Gastroesophageal sphincter (tissue), 4 donors: ENCODE data around the gene L3HYPDH. TPM values are rescaled to one million over a fixed set of nuclear protein-coding genes. Genes with fewer than 3 reads are reported as not detected.
A peak's percentile ranks its signal among the peaks of the same experiment; 100 is the strongest.

Experiments used
- ATAC-seq: fragments of 150-250 bp; one replicate; pipeline ENCODE4 v1.9.1; 2016; ENCODE audit warnings: mild to moderate bottlenecking, moderate library complexity
- H3K27ac ChIP-seq, 4 donors: fragments of 200-600 bp; sonication (generic) in 3 of 4; 1 replicate in 3 of 4; 2 replicates in 1 of 4; pipeline ENCODE4 v1.5.1; 2016 to 2019
- H3K27me3 ChIP-seq: fragments of 200-600 bp; sonication (generic); one replicate; pipeline ENCODE4 v1.5.1; 2019
- H3K36me3 ChIP-seq, 2 donors: fragments of 200-600 bp; sonication (generic); one replicate each; pipeline ENCODE4 v1.5.1; 2019; ENCODE audit warnings: control low read depth in 1 of 2
- H3K4me1 ChIP-seq, 3 donors: fragments of 200-600 bp; sonication (generic); 1 replicate in 2 of 3; 2 replicates in 1 of 3; pipeline ENCODE4 v1.5.1; 2016 to 2019; ENCODE audit warnings: control low read depth in 2 of 3
- H3K4me3 ChIP-seq, 2 donors: fragments of 200-600 bp; sonication (generic); one replicate each; pipeline ENCODE4 v1.5.1; 2019; ENCODE audit warnings: mild to moderate bottlenecking in 1 of 2, moderate library complexity in 1 of 2
- H3K9me3 ChIP-seq, 3 donors: fragments of 200-600 bp; sonication (generic); one replicate each; pipeline ENCODE4 v1.5.1; 2017 to 2019; ENCODE audit warnings: control low read depth in 2 of 3
- CTCF ChIP-seq, 4 experiments: fragments of 200-600 bp in 2 of 4; fragments of 450-650 bp in 2 of 4; sonication (generic) in 1 of 4; IDR thresholded peaks; one replicate each; pipeline ENCODE4 v1.5.1; 2017 to 2019; ENCODE audit warnings: antibody characterized with exemption in 4 of 4, mild to moderate bottlenecking in 2 of 4, moderate library complexity in 2 of 4
- EP300 ChIP-seq: sonication (generic); formaldehyde crosslinking; IDR thresholded peaks from one replicate; pipeline ENCODE4 v1.6.1; 2017; ENCODE audit warnings: antibody characterized with exemption, mild to moderate bottlenecking
- POLR2A ChIP-seq, 2 donors: fragments of 450-650 bp; IDR thresholded peaks; one replicate each; pipeline ENCODE4 v1.6.1; 2017; ENCODE audit warnings: antibody characterized with exemption in 2 of 2, mild to moderate bottlenecking in 2 of 2, moderate library complexity in 1 of 2
- POLR2AphosphoS5 ChIP-seq: sonication (generic); formaldehyde crosslinking; IDR thresholded peaks from one replicate; pipeline ENCODE4 v1.6.1; 2017; ENCODE audit warnings: antibody characterized with exemption
- WGBS, 2 donors: methylation state at CpG; one replicate each; pipeline ENCODE4 v1.1.5; 2018; ENCODE audit warnings: low coverage in 1 of 2; 5-methylcytosine and 5-hydroxymethylcytosine counted together
- total RNA-seq, 4 donors: library from RNA; depleted of rRNA; stranded (reverse); fragments of >200 nt; gene quantifications; one replicate each; pipeline ENCODE4 v1.1.0, GENCODE V29; 2016

The L3HYPDH gene
- total RNA-seq, 4 donors from 2014 or later: 24.5 to 37.7 (median 33.3) TPM

- 50 to 63% methylated on average over 2 of the region's 3 CpGs for WGBS, 2 donors
- Histone ChIP-seq H3K4me1 (peaks cover 3 to 67% (median 12%) of the 10 kb centered on the region in 3 donors), H3K27ac (peak overlapping the region in 3 of 4 donors; percentile 7 to 50 (median 48)), H3K27me3 (no peaks in the 10 kb centered on the region), H3K4me3 (no peak overlapping the region), H3K36me3 (no peaks in the 10 kb centered on the region), H3K9me3 (no peaks in the 10 kb centered on the region)
- ATAC-seq: peak; percentile 55
- TF ChIP-seq POLR2A (IDR thresholded peaks at IDR 0.05) (no peak), CTCF (IDR thresholded peaks at IDR 0.05) (peak in 2 of 4 experiments; percentile 13 to 25)
Observed at GRCh38 chr14:59425322-59425935, 58.8 kb downstream of the L3HYPDH start.

GRCh38 chr14:59424341-59425071, 59.7 kb downstream of the L3HYPDH start:
- H3K4me3 ChIP-seq: no peak overlapping the region
- no peaks in the 10 kb centered on the region for H3K27me3 ChIP-seq
- H3K9me3 ChIP-seq: no peaks in the 10 kb centered on the region
- H3K36me3 ChIP-seq: no peaks in the 10 kb centered on the region
- peak; percentile 29 for ATAC-seq
- TF ChIP-seq POLR2A (IDR thresholded peaks at IDR 0.05) (no peak), POLR2AphosphoS5 (no peak), EP300 (no peak), CTCF (IDR thresholded peaks at IDR 0.05) (no peak)
- H3K4me1 ChIP-seq: peaks cover 3 to 70% (median 12%) of the 10 kb centered on the region in 3 donors
- peak overlapping the region; percentile 7 to 50 (median 32) for H3K27ac ChIP-seq
- WGBS, 2 donors: 53 to 81% methylated on average over 3 to 4 of the region's 4 CpGs

Other genes starting within 250 kb of the L3HYPDH start
- 10 to 100 TPM in 1 of 4 donors, 1 to 10 TPM in 3; 4.4 to 12.6 (median 6.7) TPM for gene GPR135, start 19.0 kb downstream of the L3HYPDH start, total RNA-seq
- gene JKAMP, start 109 bp upstream of the L3HYPDH start, total RNA-seq: 10 to 100 TPM; 28.7 to 63.0 (median 42.4) TPM
- not detected for gene CCDC175, start 92.4 kb upstream of the L3HYPDH start, total RNA-seq